WTC11 (cell line): ENCODE results near the gene FGF14. TPM values are rescaled to one million over a fixed set of nuclear protein-coding genes. Genes with fewer than 3 reads are reported as not detected.

Experiments used
- ATAC-seq: fragments of 200-7000 bp; cut with Tn5 transposase; 2 replicates; pipeline ENCODE4 v1.10.0; 2021; ENCODE audit warnings: mild to moderate bottlenecking, moderate library complexity
- CTCF ChIA-PET: fragments of 300-600 bp; sonication (Branson Sonifier 250); formaldehyde crosslinking; loops from one replicate; lab custom pipeline; 2021; ENCODE audit warnings: antibody characterized with exemption; lab: Charles Lee
- POLR2A ChIA-PET: fragments of 350-600 bp; sonication (Branson Sonifier 250); formaldehyde crosslinking; loops from one replicate; lab custom pipeline; 2021; ENCODE audit warnings: antibody characterized with exemption; lab: Charles Lee
- DNase-seq: peaks from one replicate; pipeline ENCODE4 v3.0.0; 2021; ENCODE audit warnings: low spot score
- H3K27ac Mint-ChIP-seq: 2 replicates; pipeline ENCODE4 v1.8.0; 2021; ENCODE audit warnings: mixed read lengths
- H3K27me3 Mint-ChIP-seq: 2 replicates; pipeline ENCODE4 v1.8.0; 2021; ENCODE audit warnings: low read depth, mild to moderate bottlenecking, moderate library complexity, mixed read lengths
- H3K36me3 Mint-ChIP-seq: 2 replicates; pipeline ENCODE4 v1.8.0; 2021; ENCODE audit warnings: mixed read lengths
- H3K4me1 Mint-ChIP-seq: 2 replicates; pipeline ENCODE4 v1.8.0; 2022; ENCODE audit warnings: mixed read lengths
- H3K4me3 Mint-ChIP-seq: 2 replicates; pipeline ENCODE4 v1.8.0; 2021; ENCODE audit warnings: mild to moderate bottlenecking, moderate library complexity, mixed read lengths
- H3K9me3 Mint-ChIP-seq: 2 replicates; pipeline ENCODE4 v1.8.0; 2021; ENCODE audit warnings: mixed read lengths
- ATF3 ChIP-seq: sonication (generic); formaldehyde crosslinking; conservative IDR thresholded peaks from 2 replicates; pipeline ENCODE4 v1.8.1; 2022; ENCODE audit warnings: mild to moderate bottlenecking, missing genetic modification reagents
- CREM ChIP-seq: sonication (generic); formaldehyde crosslinking; IDR thresholded peaks from 2 replicates; pipeline ENCODE4 v1.8.1; 2022; ENCODE audit warnings: mild to moderate bottlenecking, missing genetic modification reagents, moderate library complexity
- CTCF ChIP-seq: fragments of 200-600 bp; IDR thresholded peaks from 2 replicates; pipeline ENCODE4 v1.8.0; 2022; ENCODE audit warnings: antibody characterized with exemption
- E2F4 ChIP-seq: sonication (generic); formaldehyde crosslinking; IDR thresholded peaks from 2 replicates; pipeline ENCODE4 v1.8.1; 2022; ENCODE audit warnings: low read depth, mild to moderate bottlenecking, moderate library complexity, missing genetic modification reagents, borderline replicate concordance
- E2F5 ChIP-seq: sonication (generic); formaldehyde crosslinking; IDR thresholded peaks from 2 replicates; pipeline ENCODE4 v1.8.1; 2022; ENCODE audit warnings: mild to moderate bottlenecking, moderate library complexity, missing genetic modification reagents
- ELF4 ChIP-seq: sonication (generic); formaldehyde crosslinking; IDR thresholded peaks from 2 replicates; pipeline ENCODE4 v1.8.1; 2022; ENCODE audit warnings: low read depth, mild to moderate bottlenecking, moderate library complexity, missing genetic modification reagents
- GRHL2 ChIP-seq: fragments of 250-450 bp; sonication (Bioruptor Pico); IDR thresholded peaks from 2 replicates; pipeline ENCODE4 v1.8.0; 2022; ENCODE audit warnings: mild to moderate bottlenecking, moderate library complexity; ENCODE audit not compliant: insufficient replicate concordance, severe bottlenecking
- HMGA2 ChIP-seq: fragments of 250-450 bp; sonication (Bioruptor Pico); IDR thresholded peaks from 2 replicates; pipeline ENCODE4 v1.4.0; 2021; ENCODE audit warnings: mild to moderate bottlenecking, moderate library complexity
- MAX ChIP-seq: sonication (generic); formaldehyde crosslinking; IDR thresholded peaks from 2 replicates; pipeline ENCODE4 v1.8.0; 2022; ENCODE audit warnings: mild to moderate bottlenecking, missing genetic modification reagents
- NFE2L1 ChIP-seq: sonication (generic); formaldehyde crosslinking; IDR thresholded peaks from 2 replicates; pipeline ENCODE4 v1.8.1; 2023; ENCODE audit warnings: missing genetic modification reagents
- NFYB ChIP-seq: sonication (generic); formaldehyde crosslinking; conservative IDR thresholded peaks from 2 replicates; pipeline ENCODE4 v1.8.0; 2022; ENCODE audit warnings: low read depth, missing genetic modification reagents
- RORB ChIP-seq: fragments of 250-450 bp; sonication (Bioruptor Pico); IDR thresholded peaks from 2 replicates; pipeline ENCODE4 v1.9.0; 2021; ENCODE audit warnings: mild to moderate bottlenecking
- SOX15 ChIP-seq: fragments of 250-450 bp; sonication (Bioruptor Pico); IDR thresholded peaks from 2 replicates; pipeline ENCODE4 v1.9.0; 2021; ENCODE audit warnings: mild to moderate bottlenecking
- ZNF396 ChIP-seq: fragments of 250-450 bp; sonication (Bioruptor Pico); IDR thresholded peaks from 2 replicates; pipeline ENCODE4 v1.8.0; 2021; ENCODE audit warnings: mild to moderate bottlenecking, moderate library complexity, borderline replicate concordance
- total RNA-seq: library from RNA; stranded (reverse); gene quantifications from 3 replicates; pipeline ENCODE4 v1.2.3, GENCODE V29; 2021

The FGF14 gene
- total RNA-seq, 1 experiment from 2014 or later = 0.28 TPM

- DNase-seq (peak; percentile 33), ATAC-seq (peak; percentile 89)
- TF ChIP-seq ATF3 (CRISPR knock-in tag) (no peak), CTCF (0 out of 2 replicates have a peak, but pooled peaks have one; percentile 33)
- no peaks in the 10 kb centered on the region for H3K27me3 Mint-ChIP-seq
- CTCF ChIA-PET = interaction anchor here (0.6 to 2.1 kb wide), 6 partner anchors 149 to 614 kb away, joined by 3 to 26 read pairs (median 6); no protein-coding TSS in a partner anchor
- H3K4me1 Mint-ChIP-seq = 0 out of 2 replicates have a peak, but pooled peaks cover 3% of the 10 kb centered on the region
- H3K9me3 Mint-ChIP-seq = peaks cover 2% of the 10 kb centered on the region
- no peak overlapping the region for H3K4me3 Mint-ChIP-seq
- no peak overlapping the region for H3K27ac Mint-ChIP-seq
- POLR2A ChIA-PET = no interaction called here
- H3K36me3 Mint-ChIP-seq = no peaks in the 10 kb centered on the region
Measured at GRCh38 chr13:101942038-101942437, 459.8 kb downstream of the FGF14 start.

GRCh38 chr13:101941095-101941783 lies 460.6 kb downstream of the FGF14 start:
- H3K4me1 Mint-ChIP-seq = 0 out of 2 replicates have a peak, but pooled peaks cover 3% of the 10 kb centered on the region
- POLR2A ChIA-PET = no interaction called here
- TF ChIP-seq E2F4 (CRISPR knock-in tag) (no peak), NFE2L1 (CRISPR knock-in tag) (no peak), MAX (CRISPR knock-in tag) (no peak)
- no peak overlapping the region for H3K27ac Mint-ChIP-seq
- peak; percentile 26; the same call in 1 of the 2 replicates for ATAC-seq
- no peak overlapping the region for H3K4me3 Mint-ChIP-seq
- no peaks in the 10 kb centered on the region for H3K27me3 Mint-ChIP-seq
- no peaks in the 10 kb centered on the region for H3K9me3 Mint-ChIP-seq
- no peak for DNase-seq
- no peaks in the 10 kb centered on the region for H3K36me3 Mint-ChIP-seq
- CTCF ChIA-PET = interaction anchor here (0.6 to 1.9 kb wide), 9 partner anchors 8 to 796 kb away, joined by 3 to 32 read pairs (median 4); no protein-coding TSS in a partner anchor

GRCh38 chr13:101939370-101939769 lies 462.5 kb downstream of the FGF14 start:
- Mint-ChIP-seq H3K4me3 (no peak overlapping the region), H3K4me1 (0 out of 2 replicates have a peak, but pooled peaks cover 3% of the 10 kb centered on the region), H3K27me3 (no peaks in the 10 kb centered on the region), H3K9me3 (no peaks in the 10 kb centered on the region), H3K27ac (no peak overlapping the region), H3K36me3 (no peaks in the 10 kb centered on the region)
- CTCF ChIA-PET = no interaction called here
- DNase-seq (no peak), ATAC-seq (no peak)
- POLR2A ChIA-PET = no interaction called here
- no peak for TF ChIP-seq CREM (CRISPR knock-in tag)
- no peak for TF ChIP-seq ELF4 (CRISPR knock-in tag)
- no peak for TF ChIP-seq GRHL2
- no peak for TF ChIP-seq ATF3 (CRISPR knock-in tag)
- no peak for TF ChIP-seq E2F5 (CRISPR knock-in tag)
- no peak for TF ChIP-seq HMGA2
- TF ChIP-seq ZNF396 (CRISPR knock-in tag) = no peak
- TF ChIP-seq RORB = no peak
- TF ChIP-seq NFYB (CRISPR knock-in tag) = no peak
- TF ChIP-seq SOX15 (CRISPR knock-in tag) = no peak
